HG03558 (cell line): Measurements from ENCODE around the gene PTPN2.
"Not testable (repeated sequence)": the region's sequence is repeated elsewhere in the genome, so short reads cannot be mapped to it uniquely, and the experiment has no call there.

Source experiments
- ATAC-seq: cut with Tn5 transposase; IDR thresholded peaks from one replicate; pipeline ENCODE4 v1.9.1; 2021; ENCODE audit warnings: moderate number of reproducible peaks; ENCODE audit not compliant: unreplicated experiment; ENCODE audit errors: extremely low read depth

Gene PTPN2

GRCh38 chr18:12777500-12777944 is 106.5 kb downstream of the PTPN2 start:
- ATAC-seq, result no peak

- ATAC-seq, result no peak
These were observed 107.1 kb downstream of the PTPN2 start for GRCh38 chr18:12776821-12777471.

GRCh38 chr18:12776415-12776814 is 107.6 kb downstream of the PTPN2 start:
- ATAC-seq, result not testable (repeated sequence)

- ATAC-seq, result no peak
These were observed 109.1 kb downstream of the PTPN2 start for GRCh38 chr18:12774982-12775381.

DNA sequence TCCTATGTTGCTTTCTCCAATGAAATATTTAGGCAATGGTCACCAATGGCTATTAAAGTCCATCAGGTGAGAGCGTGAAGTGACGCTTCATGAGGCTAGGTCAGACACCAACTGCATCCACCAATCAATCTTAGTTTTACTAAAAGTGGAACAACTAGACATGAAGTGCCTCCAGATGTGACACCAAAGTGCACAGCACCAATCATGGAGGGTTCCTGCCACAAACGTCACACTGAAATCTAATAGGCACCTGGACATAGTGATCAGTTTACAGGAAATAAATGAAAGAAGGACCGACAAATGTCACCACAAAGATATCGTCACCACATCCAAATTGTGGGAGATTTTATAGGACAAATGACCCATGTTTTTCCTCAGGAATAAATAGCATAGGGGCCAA is 110.7 kb downstream of the PTPN2 start:
- no peak for ATAC-seq

GRCh38 chr18:12772111-12772510 is 111.9 kb downstream of the PTPN2 start:
- no peak for ATAC-seq

- ATAC-seq, result no peak
These were observed 113.4 kb downstream of the PTPN2 start for GRCh38 chr18:12770469-12771219.

GRCh38 chr18:12769644-12770440 is 114.2 kb downstream of the PTPN2 start:
- ATAC-seq, result no peak

GRCh38 chr18:12769136-12769535 is 114.9 kb downstream of the PTPN2 start:
- ATAC-seq, result no peak

DNA sequence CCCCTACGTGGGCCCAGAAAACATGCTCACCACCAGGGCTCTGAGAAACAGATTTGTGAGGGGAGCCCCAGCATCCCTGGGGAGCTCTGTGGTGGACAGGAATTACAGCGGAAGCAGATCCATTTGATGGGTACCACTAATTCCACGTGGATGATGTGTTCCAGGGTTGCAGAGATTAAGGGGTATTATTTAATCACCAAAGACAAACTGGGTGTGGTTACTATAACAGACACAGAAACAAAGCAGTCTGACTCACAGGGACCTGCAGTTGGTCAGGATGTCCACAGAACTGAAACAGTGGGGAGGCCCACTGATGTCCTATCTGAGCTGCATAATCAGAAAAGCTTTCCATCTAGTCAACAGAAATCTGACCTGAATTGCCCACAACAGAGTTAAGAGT is 115.4 kb downstream of the PTPN2 start:
- ATAC-seq, result no peak

- no peak for ATAC-seq
These were observed 116.4 kb downstream of the PTPN2 start for GRCh38 chr18:12767580-12768155.

DNA sequence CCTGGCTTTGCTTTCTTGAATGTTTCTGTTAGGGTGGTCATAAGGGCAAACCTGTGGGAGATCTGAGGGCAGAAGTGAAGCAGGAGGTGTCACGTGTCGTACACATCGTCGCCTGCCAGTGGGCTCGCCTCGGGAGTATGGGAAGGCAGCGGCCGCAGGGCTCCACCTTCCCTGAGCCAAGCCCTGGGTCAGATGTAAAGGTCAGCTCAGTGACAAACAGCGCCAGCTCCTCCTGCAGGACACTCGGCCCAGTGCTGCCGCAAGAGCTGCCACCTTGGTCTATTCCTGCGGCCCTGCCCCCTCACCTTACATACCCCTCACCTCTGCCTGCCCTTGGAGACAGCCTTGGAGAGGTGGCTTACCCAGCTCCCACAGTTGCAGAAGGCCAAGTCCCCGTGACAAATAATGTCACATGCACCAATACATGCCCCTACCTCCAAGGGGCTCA is 117.0 kb downstream of the PTPN2 start:
- ATAC-seq, result no peak

DNA sequence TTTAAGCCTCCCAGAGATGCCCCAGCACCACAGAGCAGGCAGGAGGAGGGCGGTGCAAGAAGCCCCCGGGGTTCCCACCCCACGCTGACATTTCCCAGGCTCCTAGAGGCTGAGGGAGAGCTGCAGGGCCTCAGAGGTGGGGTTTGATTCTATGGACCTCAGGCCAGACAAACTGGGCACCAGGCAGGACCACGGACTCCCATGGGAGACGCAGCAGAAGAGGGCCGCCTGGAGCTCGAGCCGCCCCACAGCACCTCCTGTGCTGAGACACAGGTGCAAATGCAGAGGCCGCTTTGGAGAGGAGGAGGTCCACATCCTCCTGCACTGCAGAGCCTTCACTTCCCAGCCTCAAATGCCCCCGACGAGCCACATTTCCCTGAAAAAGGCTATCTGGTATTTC is 118.5 kb downstream of the PTPN2 start:
- ATAC-seq, result no peak

DNA sequence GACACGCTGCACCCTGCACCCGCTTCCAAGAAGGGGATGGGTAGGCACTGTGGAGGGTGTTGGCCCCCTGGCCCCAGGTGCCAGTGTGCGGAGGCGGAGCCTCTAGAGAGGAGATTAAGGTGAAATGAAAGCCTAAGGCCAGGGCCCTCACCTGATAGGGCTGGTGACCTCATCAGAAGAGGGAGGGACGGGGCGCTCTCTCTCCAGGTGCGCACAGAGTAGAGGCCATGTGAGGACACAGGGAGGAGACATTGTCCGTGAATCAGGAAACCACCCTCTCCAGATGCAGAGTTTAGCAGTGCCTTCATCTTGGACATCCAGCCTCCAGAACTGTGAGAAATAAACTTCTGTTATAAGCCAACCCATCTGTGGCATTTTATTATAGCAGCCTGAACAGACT is 118.9 kb downstream of the PTPN2 start:
- ATAC-seq, result no peak

- ATAC-seq, result not testable (repeated sequence)
These were observed 125.5 kb downstream of the PTPN2 start for GRCh38 chr18:12758566-12758965.

- ATAC-seq, result not testable (repeated sequence)
These were observed 127.3 kb downstream of the PTPN2 start for GRCh38 chr18:12756619-12757239.

GRCh38 chr18:12755606-12756005 is 128.4 kb downstream of the PTPN2 start:
- ATAC-seq, result not testable (repeated sequence)

DNA sequence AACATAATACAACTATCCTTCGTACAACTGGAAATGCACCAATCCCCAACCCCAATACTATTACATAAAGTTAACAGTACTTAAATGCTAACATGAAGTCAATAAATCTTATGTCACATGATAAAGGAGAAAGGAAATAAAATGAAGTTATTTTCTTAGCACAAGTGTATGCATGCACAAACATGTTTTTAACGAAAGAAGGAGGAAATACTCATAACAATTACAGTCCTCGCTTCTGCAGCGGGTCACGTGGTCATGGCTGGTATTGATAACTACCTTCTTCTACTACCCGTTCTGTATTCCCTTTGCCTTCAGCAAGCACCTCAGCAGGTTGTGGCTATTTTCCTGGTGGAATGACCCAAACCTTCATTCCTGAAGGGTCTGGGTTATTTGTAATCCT is 129.5 kb downstream of the PTPN2 start:
- ATAC-seq, result no peak

DNA sequence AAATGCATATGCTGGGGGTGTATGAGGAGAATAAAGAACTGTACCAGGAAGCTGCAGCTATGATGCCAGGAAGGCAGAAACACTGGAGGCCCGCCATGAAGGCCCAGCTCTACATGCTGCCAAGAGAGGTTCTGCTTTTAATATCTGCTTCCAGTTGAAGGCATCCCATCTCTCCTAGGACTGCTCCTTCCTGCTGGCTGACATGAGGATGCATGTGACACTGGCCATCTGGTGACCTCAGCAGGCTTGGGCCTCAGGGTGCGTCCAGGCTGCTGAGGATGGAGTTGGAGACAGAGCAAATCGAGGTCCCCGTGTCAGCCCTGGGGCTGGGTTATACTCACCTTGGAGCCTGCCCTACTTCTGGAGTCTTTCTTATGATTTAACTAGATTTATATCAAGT is 132.1 kb downstream of the PTPN2 start:
- ATAC-seq, result no peak

DNA sequence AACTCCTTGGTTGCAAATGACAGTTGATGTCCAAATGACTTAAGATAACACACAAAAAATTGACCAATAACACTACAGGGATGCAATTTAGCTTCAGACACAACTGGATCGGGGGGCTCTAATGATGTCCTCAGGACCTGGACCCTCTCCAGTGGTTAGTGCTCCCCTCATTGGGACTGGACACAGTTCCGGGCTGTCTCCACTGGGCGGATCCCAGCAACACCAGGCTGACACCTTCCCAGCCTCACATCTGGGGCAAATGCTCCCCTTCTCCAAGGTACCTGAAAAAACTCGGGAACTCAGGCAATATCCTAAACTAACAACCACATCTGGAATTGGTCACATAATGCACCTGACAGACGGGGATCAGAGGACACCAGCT is 132.5 kb downstream of the PTPN2 start:
- ATAC-seq, result no peak
